GM12864 (cell line): Measurements from ENCODE around the gene HMSD.
"Not testable (repeated sequence)": the region's sequence is repeated elsewhere in the genome, so short reads cannot be mapped to it uniquely, and the experiment has no call there.

Experiments used
- DNase-seq: peaks from one replicate; pipeline ENCODE4 v3.0.0-alpha.2; 2011; ENCODE audit warnings: low read depth
- H3K4me3 ChIP-seq: 2 replicates; pipeline ENCODE4 v1.5.1; 2011; ENCODE audit warnings: mild to moderate bottlenecking, low read depth, low read length, control low read depth
- TF ChIP-seq, protein P1 (sequence below): IDR thresholded peaks from 2 replicates; pipeline ENCODE4 v1.5.1; 2011; ENCODE audit warnings: low read depth, mild to moderate bottlenecking, moderate library complexity, low read length, control low read depth, inconsistent platforms; ENCODE audit errors: missing control alignments

The HMSD gene

DNA sequence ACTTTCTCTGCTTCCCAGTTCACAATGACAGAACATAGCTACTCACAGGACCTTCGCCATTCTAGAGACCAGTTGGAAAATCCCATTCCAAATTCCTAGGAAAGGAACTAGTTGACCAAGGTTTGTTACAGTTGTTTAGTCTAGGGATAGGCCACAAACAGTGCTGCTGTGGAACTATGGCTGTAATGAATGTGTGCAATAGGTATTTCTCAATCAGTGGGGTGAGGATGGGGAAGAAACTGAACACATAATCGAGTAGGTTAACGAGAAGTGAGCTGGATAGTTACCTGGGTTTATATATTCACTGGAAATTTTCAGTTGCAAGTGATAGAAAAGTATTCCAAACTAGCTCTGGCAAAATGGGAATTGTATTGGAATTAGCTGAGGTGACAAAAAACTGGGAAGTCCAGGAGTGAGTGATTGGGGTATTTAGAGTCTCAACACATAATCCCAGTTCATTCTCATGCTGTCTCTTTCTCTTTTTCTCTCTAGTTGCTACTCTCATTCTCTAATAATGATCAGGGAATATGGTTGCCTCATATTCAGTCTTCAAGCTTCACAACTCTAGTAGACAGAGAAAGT is 18.2 kb upstream of the HMSD start:
- DNase-seq = no peak
- no peak overlapping the region for H3K4me3 ChIP-seq
- TF ChIP-seq, protein P1, sequence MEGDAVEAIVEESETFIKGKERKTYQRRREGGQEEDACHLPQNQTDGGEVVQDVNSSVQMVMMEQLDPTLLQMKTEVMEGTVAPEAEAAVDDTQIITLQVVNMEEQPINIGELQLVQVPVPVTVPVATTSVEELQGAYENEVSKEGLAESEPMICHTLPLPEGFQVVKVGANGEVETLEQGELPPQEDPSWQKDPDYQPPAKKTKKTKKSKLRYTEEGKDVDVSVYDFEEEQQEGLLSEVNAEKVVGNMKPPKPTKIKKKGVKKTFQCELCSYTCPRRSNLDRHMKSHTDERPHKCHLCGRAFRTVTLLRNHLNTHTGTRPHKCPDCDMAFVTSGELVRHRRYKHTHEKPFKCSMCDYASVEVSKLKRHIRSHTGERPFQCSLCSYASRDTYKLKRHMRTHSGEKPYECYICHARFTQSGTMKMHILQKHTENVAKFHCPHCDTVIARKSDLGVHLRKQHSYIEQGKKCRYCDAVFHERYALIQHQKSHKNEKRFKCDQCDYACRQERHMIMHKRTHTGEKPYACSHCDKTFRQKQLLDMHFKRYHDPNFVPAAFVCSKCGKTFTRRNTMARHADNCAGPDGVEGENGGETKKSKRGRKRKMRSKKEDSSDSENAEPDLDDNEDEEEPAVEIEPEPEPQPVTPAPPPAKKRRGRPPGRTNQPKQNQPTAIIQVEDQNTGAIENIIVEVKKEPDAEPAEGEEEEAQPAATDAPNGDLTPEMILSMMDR = no peak

DNA sequence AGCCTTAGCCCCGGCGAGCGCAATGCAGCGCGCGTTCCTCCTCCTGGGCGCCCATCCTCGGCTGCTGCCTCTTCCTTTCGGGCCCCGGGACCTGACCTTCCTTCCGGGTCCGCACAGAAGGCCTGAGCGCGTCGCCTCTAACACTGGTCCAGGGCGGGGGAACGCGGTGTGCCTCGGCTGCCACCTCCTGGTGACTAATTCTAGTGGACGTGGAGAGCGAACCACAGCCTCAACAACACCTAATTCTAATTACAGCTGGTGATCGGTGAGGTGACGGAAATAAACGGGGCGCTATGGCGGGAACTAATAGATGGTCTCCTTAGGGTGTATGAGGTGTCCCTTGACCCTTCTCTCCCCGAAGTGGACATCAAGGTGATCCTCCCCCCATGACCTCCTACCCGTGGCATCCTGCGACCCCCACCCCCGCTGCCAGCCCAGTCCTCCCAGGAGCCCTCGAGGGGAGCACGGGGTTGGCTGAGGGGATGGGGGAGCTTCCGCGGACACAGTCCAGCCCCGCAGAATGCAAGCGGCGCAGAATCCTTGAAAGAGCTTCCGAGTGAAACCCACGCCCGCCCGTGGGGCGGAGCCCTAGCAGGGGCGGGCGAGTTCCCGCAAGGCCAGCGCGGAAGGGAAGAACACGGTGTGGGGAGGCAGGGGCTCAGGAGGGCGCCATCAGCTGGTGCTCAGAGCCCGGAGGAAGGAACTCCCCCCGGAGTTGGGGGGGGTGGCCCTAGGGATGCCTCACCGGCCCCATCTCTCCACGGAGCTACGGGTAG is 12.8 kb upstream of the HMSD start:
- H3K4me3 ChIP-seq = peak overlapping the region; percentile 70
- DNase-seq = peak; percentile 69
- TF ChIP-seq, protein P1 = peak; percentile 76

DNA sequence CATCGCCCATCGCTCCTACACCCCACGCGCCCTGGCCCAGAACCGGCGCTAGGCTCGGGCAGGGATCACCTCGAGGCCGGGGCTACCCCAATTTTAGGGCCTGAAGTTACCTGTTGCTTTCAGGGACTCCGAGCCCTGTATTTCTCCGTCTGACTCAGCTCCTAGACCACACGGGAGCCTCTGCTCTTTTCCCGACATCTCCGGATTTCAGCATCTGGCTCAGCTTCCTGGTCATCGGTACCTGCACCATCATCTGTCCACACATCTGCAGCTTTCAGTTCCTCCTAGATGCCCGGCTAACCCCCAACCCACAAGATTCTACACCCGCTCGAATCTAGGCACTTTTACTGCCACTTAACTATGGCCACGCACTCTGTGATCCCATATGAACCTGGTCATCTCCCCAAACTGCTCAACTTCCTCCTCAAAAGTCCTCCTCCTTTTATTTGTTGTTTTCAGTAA is 12.1 kb upstream of the HMSD start:
- H3K4me3 ChIP-seq = peak overlapping the region; percentile 70
- DNase-seq = no peak
- TF ChIP-seq, protein P1 = no peak

DNA sequence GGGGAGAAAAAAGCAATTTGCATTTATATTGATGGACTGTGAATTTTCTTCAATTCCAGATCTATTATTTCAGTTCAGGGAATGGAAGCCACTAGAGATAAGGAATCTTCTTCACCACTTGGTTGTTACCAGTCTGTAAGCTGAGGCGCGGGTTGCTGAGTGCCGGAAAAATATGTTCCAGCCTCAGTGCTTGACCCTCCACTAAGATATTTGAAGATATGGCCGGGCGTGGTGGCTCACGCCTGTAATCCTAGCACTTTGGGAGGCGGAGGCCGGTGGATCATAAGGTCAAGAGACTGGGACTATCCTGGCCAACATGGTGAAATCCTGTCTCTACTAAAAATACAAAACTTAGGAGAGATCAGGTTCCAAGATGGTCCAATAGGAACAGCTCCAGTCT is 9.1 kb upstream of the HMSD start:
- no peak overlapping the region for H3K4me3 ChIP-seq
- no peak for DNase-seq
- TF ChIP-seq, protein P1 = no peak

DNA sequence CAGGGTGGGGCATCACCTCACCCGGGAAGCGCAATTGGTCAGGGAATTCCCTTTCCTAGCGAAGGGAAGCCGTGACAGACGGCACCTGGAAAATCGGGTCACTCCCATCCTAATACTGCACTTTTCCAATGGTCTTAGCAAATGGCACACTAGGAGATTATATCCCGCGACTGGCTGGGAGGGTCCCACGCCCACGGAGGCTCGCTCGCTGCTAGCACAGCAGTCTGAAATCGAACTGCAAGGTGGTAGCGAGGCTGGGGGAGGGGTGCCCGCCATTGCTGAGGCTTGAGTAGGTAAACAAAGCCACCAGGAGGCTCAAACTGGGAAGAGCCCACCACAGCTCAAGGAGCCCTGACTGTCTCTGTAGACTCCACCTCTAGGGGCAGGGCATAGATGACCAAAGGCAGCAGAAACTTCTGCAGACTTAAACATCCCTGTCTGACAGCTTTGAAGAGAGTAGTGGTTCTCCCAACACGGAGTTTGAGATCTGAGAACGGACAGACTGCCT is 8.5 kb upstream of the HMSD start:
- DNase-seq, H3K4me3 ChIP-seq: not testable (repeated sequence)

DNA sequence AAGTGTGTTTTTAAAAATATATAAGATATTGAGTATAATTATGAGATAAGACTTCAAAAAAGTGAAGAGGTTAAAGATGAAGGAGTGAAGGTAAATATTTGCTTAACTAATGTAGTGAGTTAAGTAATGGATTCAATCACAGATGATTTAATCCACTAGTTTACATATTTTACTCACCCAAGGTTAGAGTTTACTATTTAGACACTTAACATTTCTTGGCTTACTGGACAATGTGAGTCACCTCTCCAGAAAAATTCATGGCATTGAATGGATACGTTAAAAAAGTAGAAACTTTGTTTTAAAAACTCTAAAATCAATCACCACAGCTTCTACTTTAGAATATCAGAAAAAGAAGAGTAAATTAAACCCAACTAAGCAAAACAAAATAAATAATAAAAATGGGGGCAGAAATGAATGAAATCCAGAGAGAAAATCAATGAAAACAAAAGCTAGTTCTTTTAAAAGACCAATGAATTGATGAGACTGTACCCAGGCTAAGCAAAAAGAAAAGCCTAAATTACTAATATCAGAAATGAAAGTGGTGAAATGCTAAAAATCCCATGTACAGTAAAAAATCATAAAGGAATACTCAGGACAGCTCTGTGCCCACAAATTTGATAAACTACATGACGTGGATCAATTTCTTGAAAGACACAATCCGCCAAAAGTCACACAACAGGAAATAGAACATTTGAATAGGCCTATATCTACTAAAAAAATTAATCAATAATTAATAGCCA is 1.9 kb upstream of the HMSD start:
- DNase-seq = no peak
- H3K4me3 ChIP-seq = no peak overlapping the region
- TF ChIP-seq, protein P1 = no peak

DNA sequence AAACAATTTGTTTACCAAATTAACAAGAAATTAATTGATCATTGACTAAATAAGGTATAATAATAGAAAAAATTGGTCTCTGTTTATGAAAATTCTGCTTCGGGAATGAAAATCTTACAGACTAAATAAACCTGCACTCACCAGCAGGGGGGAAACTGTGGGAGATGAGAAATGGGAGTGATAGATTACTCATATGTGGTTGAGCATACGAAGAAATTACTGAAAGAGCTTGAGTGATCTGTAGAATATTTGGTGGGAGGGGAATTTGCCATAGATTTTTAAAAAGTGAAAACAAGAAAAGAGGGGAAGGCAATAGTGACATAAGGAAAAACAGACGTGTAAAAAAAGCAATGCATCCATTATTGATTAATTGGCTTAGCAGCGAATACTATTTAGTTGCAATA is 2.2 kb downstream of the HMSD start:
- DNase-seq = no peak
- TF ChIP-seq, protein P1 = peak; percentile 39
- peak overlapping the region; percentile 34; the same call in 1 of the 2 replicates for H3K4me3 ChIP-seq
